ENCODE measurements around the gene ZRANB2.

DNA sequence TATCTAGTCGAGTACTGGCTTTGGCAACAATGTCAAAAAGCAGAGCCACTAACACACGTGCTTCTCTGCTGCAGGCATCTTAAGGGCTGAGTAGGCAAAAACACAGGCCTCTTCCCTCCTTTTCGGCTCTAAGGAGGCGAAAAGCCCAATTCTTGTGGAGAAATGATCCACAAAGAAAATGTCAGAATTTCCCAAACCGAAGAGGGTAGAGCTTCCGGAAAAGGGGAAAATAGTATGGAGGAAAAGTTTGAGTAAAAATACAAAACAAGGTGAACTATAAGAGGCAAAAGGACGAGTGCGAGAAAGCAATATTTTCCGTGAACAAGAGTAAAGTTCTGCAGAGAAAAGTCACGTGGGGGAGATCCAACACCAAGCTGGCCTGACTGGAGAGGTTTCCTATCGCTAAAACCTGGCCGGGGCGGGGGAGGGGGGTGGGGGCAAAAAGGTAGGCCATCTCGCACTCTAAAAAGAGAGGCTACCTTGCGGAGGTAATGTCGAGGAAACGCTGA lies 551 bp downstream of the ZRANB2 start:
- TF ChIP-seq, protein P1, sequence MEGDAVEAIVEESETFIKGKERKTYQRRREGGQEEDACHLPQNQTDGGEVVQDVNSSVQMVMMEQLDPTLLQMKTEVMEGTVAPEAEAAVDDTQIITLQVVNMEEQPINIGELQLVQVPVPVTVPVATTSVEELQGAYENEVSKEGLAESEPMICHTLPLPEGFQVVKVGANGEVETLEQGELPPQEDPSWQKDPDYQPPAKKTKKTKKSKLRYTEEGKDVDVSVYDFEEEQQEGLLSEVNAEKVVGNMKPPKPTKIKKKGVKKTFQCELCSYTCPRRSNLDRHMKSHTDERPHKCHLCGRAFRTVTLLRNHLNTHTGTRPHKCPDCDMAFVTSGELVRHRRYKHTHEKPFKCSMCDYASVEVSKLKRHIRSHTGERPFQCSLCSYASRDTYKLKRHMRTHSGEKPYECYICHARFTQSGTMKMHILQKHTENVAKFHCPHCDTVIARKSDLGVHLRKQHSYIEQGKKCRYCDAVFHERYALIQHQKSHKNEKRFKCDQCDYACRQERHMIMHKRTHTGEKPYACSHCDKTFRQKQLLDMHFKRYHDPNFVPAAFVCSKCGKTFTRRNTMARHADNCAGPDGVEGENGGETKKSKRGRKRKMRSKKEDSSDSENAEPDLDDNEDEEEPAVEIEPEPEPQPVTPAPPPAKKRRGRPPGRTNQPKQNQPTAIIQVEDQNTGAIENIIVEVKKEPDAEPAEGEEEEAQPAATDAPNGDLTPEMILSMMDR (conservative IDR thresholded peaks at IDR 0.05; ENCODE audit: low read depth, low read length): no peak
- TF ChIP-seq EZH2 (IDR thresholded peaks at IDR 0.05; ENCODE audit: borderline replicate concordance, low read depth, low read length, poor library complexity, severe bottlenecking): no peak
